Activated CD8-positive, alpha-beta T cell treated with anti-CD3 and anti-CD28 coated beads, Interleukin-2, amount 10 ng/mL, durations not matched to agents 7 days and 5 days (primary cell): ENCODE results near the gene PDE9A. TPM values are rescaled to one million over a fixed set of nuclear protein-coding genes. Genes with fewer than 3 reads are reported as not detected.
"Not testable (repeated sequence)": the region's sequence is repeated elsewhere in the genome, so short reads cannot be mapped to it uniquely, and the experiment has no call there.

ENCODE experiments used
- ATAC-seq: fragments of 150-1000 bp; cut with Tn5 transposase; one replicate; pipeline ENCODE4 v1.10.0; 2021; ENCODE audit warnings: moderate library complexity
- CTCF ChIA-PET: fragments of 350-600 bp; sonication (Branson Sonifier 250); formaldehyde crosslinking; loops from one replicate; lab custom pipeline; 2021; ENCODE audit warnings: antibody characterized with exemption; lab: Charles Lee
- POLR2A ChIA-PET: fragments of 350-600 bp; sonication (Branson Sonifier 250); formaldehyde crosslinking; loops from one replicate; lab custom pipeline; 2021; ENCODE audit warnings: antibody characterized with exemption; lab: Charles Lee
- DNase-seq: peaks from one replicate; pipeline ENCODE4 v3.0.0-alpha.2; 2020
- H3K27ac Mint-ChIP-seq: one replicate; pipeline ENCODE4 v1.8.0; 2021; ENCODE audit warnings: mild to moderate bottlenecking, mixed read lengths
- H3K27me3 Mint-ChIP-seq: one replicate; pipeline ENCODE4 v1.8.0; 2021; ENCODE audit warnings: low read depth, mixed read lengths
- H3K36me3 Mint-ChIP-seq: one replicate; pipeline ENCODE4 v1.8.0; 2021; ENCODE audit warnings: low read depth, mixed read lengths
- H3K4me1 Mint-ChIP-seq: one replicate; pipeline ENCODE4 v1.8.0; 2021; ENCODE audit warnings: low read depth, mixed read lengths
- H3K4me3 Mint-ChIP-seq: one replicate; pipeline ENCODE4 v1.8.0; 2021; ENCODE audit warnings: mild to moderate bottlenecking, mixed read lengths
- H3K9me3 Mint-ChIP-seq: one replicate; pipeline ENCODE4 v1.8.0; 2022; ENCODE audit warnings: mixed read lengths; ENCODE audit not compliant: insufficient read depth
- total RNA-seq, 2 experiments: library from RNA; stranded (reverse); gene quantifications; one replicate each; pipeline ENCODE4 v1.2.3, GENCODE V29; 2021

PDE9A gene
- total RNA-seq, 2 experiments from 2014 or later: 8.3 to 10.8 TPM

DNA sequence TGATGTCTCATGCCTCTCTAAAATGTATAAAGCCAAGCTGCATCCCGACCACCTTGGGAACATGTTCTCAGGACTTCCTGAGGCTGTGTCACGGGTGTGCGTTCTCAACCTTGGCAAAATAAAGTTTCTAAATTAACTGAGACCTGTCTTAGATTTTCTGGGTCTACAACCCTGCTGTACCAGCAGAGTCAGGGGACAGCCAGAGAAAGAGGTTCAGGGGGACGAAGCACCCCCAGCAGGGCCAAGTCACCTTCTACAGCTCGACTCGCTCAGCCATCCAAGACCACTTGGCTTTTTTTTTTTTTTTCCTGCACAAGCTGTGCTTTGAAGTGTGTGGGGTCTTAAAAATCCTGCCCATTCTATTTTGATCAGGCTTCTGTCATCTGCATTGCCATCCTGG, 28.5 kb upstream of the PDE9A start:
- POLR2A ChIA-PET: interaction anchor here (1.0 kb wide), 1 partner anchor 10 kb away, joined by 3 read pairs; no protein-coding TSS in a partner anchor

DNA sequence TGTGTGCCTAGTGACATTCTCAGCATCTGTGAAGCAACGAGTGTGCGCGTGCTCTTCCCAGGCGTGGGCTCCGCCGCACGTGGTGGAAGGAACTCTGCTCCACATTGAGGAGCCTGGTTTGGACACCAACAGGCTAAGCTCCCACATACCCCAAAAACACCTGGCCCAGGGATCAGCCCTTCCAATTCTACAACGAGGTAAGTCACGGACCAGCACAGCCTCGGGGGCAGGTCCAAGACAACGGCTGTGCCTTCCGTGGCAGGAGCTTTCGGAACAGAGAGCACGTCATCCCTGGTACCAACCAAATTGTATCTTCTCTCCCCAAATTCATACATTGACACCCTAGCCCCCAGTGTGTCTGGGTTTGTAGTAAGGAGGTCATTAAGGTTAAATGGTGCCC, 27.2 kb upstream of the PDE9A start:
- Mint-ChIP-seq H3K4me1 (peaks cover 3% of the 10 kb centered on the region), H3K27ac (no peak overlapping the region), H3K9me3 (no peaks in the 10 kb centered on the region), H3K4me3 (no peak overlapping the region), H3K36me3 (no peaks in the 10 kb centered on the region), H3K27me3 (peaks cover 43% of the 10 kb centered on the region)
- POLR2A ChIA-PET: interaction anchor here (1.0 kb wide), 1 partner anchor 11 kb away, joined by 3 read pairs; no protein-coding TSS in a partner anchor
- CTCF ChIA-PET: interaction anchor here (0.9 kb wide), 1 partner anchor 192 kb away, joined by 3 read pairs; no protein-coding TSS in a partner anchor
- no peak for DNase-seq
- no peak for ATAC-seq

More for the DNA sequence above, 28.5 kb upstream of the PDE9A start:
- DNase-seq (no peak), ATAC-seq (no peak)
- no peak overlapping the region for H3K27ac Mint-ChIP-seq
- CTCF ChIA-PET: no interaction called here
- no peaks in the 10 kb centered on the region for H3K4me1 Mint-ChIP-seq
- no peak overlapping the region for H3K4me3 Mint-ChIP-seq
- no peaks in the 10 kb centered on the region for H3K9me3 Mint-ChIP-seq
- no peaks in the 10 kb centered on the region for H3K36me3 Mint-ChIP-seq
- peaks cover 47% of the 10 kb centered on the region for H3K27me3 Mint-ChIP-seq

DNA sequence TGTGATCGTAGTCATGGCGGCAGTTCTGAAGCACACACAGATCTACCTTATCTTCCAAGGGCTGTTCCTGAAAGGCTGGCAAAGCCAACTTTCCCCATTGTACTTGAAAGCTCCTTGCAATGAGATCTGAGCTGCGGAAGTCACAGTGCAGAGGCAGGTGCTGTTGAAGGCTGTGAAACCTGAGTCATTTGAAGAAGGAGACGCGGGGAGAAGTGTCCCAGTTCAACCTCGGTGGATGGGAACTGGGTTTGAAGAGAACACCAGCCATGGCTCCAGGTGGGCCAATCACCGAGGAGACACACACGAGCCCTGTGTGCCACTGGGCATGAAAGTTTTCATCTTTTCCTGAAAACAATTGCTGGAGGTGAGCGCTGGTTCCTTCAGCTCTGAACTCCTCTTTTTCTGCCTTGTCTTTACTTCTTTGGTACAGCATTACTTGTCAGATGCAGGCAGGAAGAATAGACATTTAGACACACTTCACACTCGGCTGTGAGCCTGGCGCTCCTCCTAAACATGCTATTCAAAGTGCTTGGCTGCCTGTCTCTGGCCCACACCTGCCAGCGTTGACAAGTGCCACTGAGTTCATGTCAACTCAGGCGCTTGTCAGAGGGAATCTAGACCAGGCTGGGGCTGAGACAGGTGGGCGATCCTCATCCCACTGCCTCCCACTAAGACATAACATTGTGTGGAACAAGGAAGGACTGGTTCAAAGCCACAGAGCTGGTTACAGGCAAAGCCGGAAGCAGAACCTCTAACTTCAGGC, 25.7 kb upstream of the PDE9A start:
- DNase-seq (no peak), ATAC-seq (no peak)
- CTCF ChIA-PET: no interaction called here
- Mint-ChIP-seq H3K27me3 (peaks cover 33% of the 10 kb centered on the region), H3K9me3 (no peaks in the 10 kb centered on the region), H3K4me3 (no peak overlapping the region), H3K4me1 (peaks cover 8% of the 10 kb centered on the region), H3K36me3 (no peaks in the 10 kb centered on the region), H3K27ac (no peak overlapping the region)
- POLR2A ChIA-PET: no interaction called here

DNA sequence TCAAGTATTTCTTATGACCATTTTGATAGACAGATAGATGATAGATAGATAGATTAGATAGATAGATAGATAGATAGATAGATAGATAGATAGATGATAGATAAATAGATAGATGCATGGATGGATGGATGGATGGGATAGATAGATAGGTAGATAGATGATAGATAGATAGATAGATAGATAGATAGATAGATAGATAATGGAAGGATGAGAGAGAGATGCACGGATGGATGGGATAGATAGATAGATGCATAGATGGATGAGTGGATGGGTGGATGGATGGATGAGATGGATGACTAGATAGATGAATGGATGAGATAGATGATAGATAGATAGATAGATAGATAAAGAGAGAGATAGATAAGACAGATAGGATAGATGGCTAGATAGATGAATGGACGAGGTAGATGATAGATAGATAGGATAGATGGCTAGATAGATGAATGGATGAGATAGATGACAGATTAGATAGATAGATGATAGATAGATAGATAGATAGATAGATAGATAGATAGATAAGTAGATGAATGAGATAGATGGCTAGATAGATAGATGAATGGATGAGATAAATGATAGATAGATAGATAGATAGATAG, 24.9 kb upstream of the PDE9A start:
- DNase-seq, H3K27ac Mint-ChIP-seq, CTCF ChIA-PET, POLR2A ChIA-PET, H3K4me3 Mint-ChIP-seq, H3K36me3 Mint-ChIP-seq, H3K9me3 Mint-ChIP-seq, H3K4me1 Mint-ChIP-seq, ATAC-seq: not testable (repeated sequence)
- H3K27me3 Mint-ChIP-seq: peaks cover 30% of the 10 kb centered on the region

DNA sequence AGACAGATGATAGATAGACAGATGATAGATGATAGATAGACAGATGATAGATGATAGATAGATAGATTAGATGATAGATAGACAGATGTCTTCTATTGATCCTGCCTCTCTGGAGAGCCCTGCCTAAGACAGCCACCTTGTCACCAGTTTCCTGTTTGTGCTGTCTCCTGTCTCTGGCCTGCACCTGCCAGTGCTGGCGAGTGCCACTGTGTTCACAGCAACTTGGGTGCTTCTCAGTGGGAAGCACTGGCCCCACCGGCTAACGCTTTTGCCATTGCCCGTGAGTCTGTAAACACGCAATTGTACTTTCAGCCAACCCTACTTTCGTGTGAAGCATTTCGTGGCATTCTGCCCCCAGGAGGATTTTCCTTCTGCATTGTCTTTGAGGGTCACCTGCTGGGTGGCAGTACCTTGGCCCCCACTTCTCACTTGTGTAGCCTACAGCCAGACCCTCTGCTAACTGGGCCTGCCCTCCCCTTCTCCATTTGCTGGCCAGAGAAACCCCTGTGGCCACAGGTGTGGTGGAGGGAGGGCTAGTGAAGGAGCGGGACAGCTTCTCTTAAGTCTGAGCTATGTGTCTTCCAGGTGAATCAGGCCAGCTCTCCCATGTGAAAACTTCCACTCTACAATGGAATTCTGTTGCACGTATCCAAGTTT, 23.4 kb upstream of the PDE9A start:
- H3K4me1 Mint-ChIP-seq: peaks cover 8% of the 10 kb centered on the region
- H3K4me3 Mint-ChIP-seq: no peak overlapping the region
- DNase-seq (no peak), ATAC-seq (no peak)
- peaks cover 17% of the 10 kb centered on the region for H3K27me3 Mint-ChIP-seq
- ChIA-PET CTCF (no interaction called here), POLR2A (interaction anchor here (0.6 kb wide), 1 partner anchor 149 kb away, joined by 3 read pairs; no protein-coding TSS in a partner anchor)
- no peaks in the 10 kb centered on the region for H3K36me3 Mint-ChIP-seq
- H3K9me3 Mint-ChIP-seq: no peaks in the 10 kb centered on the region
- no peak overlapping the region for H3K27ac Mint-ChIP-seq

DNA sequence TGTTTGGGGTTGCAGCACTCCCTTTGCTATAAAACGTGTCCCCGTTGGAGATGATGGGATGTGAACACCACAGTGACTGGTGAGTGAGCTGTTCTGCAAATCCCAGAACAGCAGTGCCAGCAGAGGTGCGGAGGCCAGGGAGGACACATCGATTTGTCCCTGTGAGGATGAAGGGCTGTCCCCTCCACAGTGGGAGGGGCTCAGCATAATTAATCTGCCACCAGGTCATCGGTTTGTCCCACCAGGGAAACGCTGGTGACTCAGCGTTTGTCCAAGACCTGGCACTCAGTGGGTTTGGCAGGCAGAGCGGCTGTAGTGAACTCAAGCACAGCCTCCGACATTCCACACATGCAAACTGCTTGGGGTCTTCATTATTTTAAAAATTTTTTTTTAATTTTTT, 22.8 kb upstream of the PDE9A start:
- CTCF ChIA-PET: interaction anchor here (1.0 kb wide), 1 partner anchor 27 kb away, joined by 3 read pairs; no protein-coding TSS in a partner anchor
- no peak for DNase-seq
- Mint-ChIP-seq H3K27me3 (peaks cover 17% of the 10 kb centered on the region), H3K4me1 (peaks cover 8% of the 10 kb centered on the region), H3K4me3 (no peak overlapping the region), H3K27ac (no peak overlapping the region), H3K36me3 (no peaks in the 10 kb centered on the region), H3K9me3 (no peaks in the 10 kb centered on the region)
- ATAC-seq: no peak
- POLR2A ChIA-PET: interaction anchor here (0.6 kb wide), 1 partner anchor 150 kb away, joined by 3 read pairs; no protein-coding TSS in a partner anchor

DNA sequence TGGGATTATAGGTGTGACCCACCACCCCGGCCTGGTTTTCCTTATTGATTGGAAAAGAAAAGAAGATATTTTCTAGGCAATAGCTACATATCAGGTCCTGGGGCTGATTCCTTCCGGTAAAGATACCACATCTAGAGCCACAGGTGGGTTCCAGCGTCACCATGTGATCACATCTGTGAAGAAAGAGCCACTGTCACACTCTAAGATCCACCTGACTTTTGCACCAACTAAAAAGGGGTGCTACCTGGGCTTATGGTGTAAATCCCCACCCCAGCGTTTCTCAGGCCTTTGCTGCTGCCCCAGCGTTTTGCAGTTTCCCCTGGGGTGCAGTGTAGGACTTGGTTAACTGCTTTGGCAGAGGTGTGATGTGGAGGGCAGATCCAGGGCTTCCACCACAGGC, 22.3 kb upstream of the PDE9A start:
- peak; percentile 42 for DNase-seq
- H3K4me1 Mint-ChIP-seq: peaks cover 8% of the 10 kb centered on the region
- H3K4me3 Mint-ChIP-seq: no peak overlapping the region
- peak; percentile 61 for ATAC-seq
- no peaks in the 10 kb centered on the region for H3K36me3 Mint-ChIP-seq
- ChIA-PET POLR2A (no interaction called here), CTCF (interaction anchor here (1.0 kb wide), 1 partner anchor 26 kb away, joined by 3 read pairs; no protein-coding TSS in a partner anchor)
- no peaks in the 10 kb centered on the region for H3K9me3 Mint-ChIP-seq
- H3K27ac Mint-ChIP-seq: no peak overlapping the region
- peaks cover 16% of the 10 kb centered on the region for H3K27me3 Mint-ChIP-seq

DNA sequence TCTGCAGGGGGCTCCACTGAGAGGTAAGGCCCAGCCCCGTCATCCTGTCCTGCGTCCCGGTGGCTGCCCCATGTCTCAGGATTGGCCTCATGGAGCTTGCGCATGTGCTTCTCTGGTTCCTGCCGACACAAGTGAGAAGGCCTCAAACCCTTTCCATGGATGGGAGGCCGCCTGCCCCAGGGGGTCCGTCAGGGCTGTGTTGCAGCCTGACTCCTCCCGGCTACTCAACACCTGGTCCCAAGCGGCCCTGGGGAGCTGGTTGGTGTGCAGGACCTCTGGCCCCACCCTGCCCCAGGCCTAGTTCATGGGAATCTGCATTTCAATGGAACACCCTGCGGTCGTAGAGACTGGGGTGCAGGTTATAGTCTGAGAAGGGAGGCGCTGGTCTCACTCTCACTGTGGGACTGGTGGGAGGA, 21.1 kb upstream of the PDE9A start:
- Mint-ChIP-seq H3K27me3 (peaks cover 9% of the 10 kb centered on the region), H3K36me3 (no peaks in the 10 kb centered on the region), H3K9me3 (no peaks in the 10 kb centered on the region), H3K4me1 (peaks cover 8% of the 10 kb centered on the region), H3K4me3 (no peak overlapping the region), H3K27ac (no peak overlapping the region)
- no peak for DNase-seq
- POLR2A ChIA-PET: no interaction called here
- no peak for ATAC-seq
- CTCF ChIA-PET: no interaction called here

DNA sequence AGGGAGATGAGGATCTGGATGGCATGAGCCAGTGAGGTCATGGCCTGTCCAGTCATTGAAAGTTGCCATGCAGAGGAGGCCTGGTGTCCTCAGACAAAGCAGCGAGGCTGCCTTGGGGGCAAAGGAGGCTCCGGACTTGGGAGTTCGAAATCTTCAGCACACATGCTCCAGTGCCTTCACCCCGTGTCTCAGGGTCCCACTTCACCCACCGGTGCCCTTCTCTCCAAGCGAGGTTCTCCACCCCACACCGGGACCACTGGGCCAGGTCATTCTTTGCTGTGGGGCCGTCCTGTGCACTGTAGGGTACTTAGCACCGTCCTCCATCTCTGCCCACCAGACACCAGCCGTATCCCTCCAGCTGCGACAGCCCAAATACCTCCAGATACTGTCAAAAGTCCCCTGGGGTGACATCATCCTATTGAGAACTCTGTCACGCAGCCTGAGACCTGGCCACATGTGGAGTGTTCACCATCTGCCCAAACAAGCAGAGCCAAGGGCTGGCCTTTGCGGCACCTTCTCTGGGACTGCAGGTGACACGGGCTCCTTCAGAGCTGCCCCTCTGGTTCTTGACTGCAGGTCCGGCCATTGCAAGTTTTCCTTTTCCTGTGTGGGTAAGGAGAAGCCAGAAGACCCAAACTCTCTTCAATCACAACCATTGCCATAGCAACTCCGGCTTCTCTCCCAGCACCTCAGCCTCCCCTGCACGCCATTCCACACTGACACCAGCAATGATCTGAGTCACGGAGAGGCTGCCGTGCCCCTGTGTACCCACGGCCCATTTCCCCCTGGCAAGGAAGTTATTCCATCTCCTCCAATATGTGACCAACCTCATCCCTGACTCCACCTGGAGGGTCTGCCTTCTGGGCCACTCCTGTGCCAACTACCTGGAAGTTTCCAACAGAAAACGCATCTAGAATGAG, 20.4 kb upstream of the PDE9A start:
- ATAC-seq (no peak), DNase-seq (no peak)
- ChIA-PET CTCF (no interaction called here), POLR2A (no interaction called here)
- Mint-ChIP-seq H3K4me1 (peaks cover 8% of the 10 kb centered on the region), H3K36me3 (no peaks in the 10 kb centered on the region), H3K27ac (no peak overlapping the region), H3K27me3 (peaks cover 3% of the 10 kb centered on the region), H3K9me3 (no peaks in the 10 kb centered on the region), H3K4me3 (no peak overlapping the region)

DNA sequence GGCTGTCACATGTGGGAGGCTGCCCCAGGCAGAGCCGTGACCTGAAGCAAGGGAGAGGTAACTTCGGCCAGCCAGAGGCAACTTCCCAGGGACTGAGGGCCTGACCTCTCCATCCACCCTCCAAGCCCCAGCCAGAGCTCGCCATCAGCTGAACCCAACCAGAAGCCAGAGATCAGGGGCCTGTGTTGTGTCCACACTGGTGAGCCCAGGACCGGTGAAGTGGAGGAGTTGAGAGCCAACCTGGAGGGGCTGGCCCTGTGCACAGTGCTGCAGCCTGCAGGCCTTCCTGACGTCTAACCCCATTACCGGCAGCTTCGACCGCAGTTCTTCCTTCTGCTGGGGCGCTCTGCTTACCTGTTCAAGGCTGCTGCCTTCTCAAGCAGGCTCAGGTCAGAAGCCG, 19.6 kb upstream of the PDE9A start:
- no peak for ATAC-seq
- H3K27me3 Mint-ChIP-seq: peaks cover 3% of the 10 kb centered on the region
- no peak overlapping the region for H3K4me3 Mint-ChIP-seq
- DNase-seq: no peak
- H3K36me3 Mint-ChIP-seq: no peaks in the 10 kb centered on the region
- CTCF ChIA-PET: no interaction called here
- H3K27ac Mint-ChIP-seq: no peak overlapping the region
- no peaks in the 10 kb centered on the region for H3K9me3 Mint-ChIP-seq
- POLR2A ChIA-PET: no interaction called here
- peaks cover 8% of the 10 kb centered on the region for H3K4me1 Mint-ChIP-seq

DNA sequence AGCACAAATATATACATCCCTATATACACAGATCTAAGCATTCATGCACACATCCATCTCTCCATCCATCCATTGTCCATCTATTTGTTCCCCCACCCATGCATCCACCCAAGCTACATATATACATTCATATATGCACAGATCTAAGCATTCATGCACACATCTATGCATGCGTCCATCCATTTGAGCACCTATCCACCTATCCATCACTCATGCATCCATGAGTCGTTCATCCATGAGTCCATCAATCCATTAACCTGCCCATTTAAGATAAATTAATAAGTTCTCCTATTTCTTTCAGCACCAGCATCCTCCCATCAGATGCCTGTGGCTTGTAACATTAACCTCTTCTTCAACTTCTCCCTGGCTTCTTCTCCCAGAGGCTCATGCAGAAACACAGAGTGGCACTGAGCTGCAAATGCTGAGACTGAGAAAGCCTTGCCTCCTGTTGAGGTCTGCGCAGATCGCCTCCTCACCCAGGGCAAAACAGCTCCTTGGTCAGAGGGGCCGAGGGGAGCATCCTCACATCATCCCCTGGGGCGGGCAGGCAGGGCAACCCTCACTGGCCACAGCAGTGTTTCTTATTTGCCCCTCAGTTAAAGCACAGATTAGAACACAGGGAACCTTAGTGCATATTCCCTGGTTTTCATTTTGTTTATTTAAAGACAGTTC, 17.4 kb upstream of the PDE9A start:
- H3K27me3 Mint-ChIP-seq: peaks cover 5% of the 10 kb centered on the region
- no peak overlapping the region for H3K27ac Mint-ChIP-seq
- peaks cover 7% of the 10 kb centered on the region for H3K4me1 Mint-ChIP-seq
- ChIA-PET POLR2A (no interaction called here), CTCF (interaction anchor here (1.3 kb wide), 1 partner anchor 43 kb away, joined by 4 read pairs; no protein-coding TSS in a partner anchor)
- DNase-seq (no peak), ATAC-seq (no peak)
- no peaks in the 10 kb centered on the region for H3K36me3 Mint-ChIP-seq
- H3K9me3 Mint-ChIP-seq: no peaks in the 10 kb centered on the region
- no peak overlapping the region for H3K4me3 Mint-ChIP-seq
